ENCODE measurements around the gene AGER. TPM values are rescaled to one million over a fixed set of nuclear protein-coding genes. Genes with fewer than 3 reads are reported as not detected.
"Not testable (repeated sequence)": the region's sequence is repeated elsewhere in the genome, so short reads cannot be mapped to it uniquely, and the experiment has no call there.

AGER gene
- total RNA-seq, 1 donor from 2014 or later: 3.0 TPM

- intact Hi-C loops (cut with micrococcal nuclease): no loop called here
- DNase-seq (no peak), ATAC-seq (no peak)
Observed at GRCh38 chr6:32188381-32189068, 4.5 kb upstream of the AGER start.

- DNase-seq; intact Hi-C loops (cut with micrococcal nuclease): not testable (repeated sequence)
Observed at GRCh38 chr6:32187725-32188380, 3.8 kb upstream of the AGER start.

GRCh38 chr6:32187009-32187709 is 3.1 kb upstream of the AGER start:
- intact Hi-C loops (cut with micrococcal nuclease): no loop called here
- ATAC-seq (no peak), DNase-seq (no peak)

More at GRCh38 chr6:32187725-32188380, 3.8 kb upstream of the AGER start:
- ATAC-seq: not testable (repeated sequence)

DNA sequence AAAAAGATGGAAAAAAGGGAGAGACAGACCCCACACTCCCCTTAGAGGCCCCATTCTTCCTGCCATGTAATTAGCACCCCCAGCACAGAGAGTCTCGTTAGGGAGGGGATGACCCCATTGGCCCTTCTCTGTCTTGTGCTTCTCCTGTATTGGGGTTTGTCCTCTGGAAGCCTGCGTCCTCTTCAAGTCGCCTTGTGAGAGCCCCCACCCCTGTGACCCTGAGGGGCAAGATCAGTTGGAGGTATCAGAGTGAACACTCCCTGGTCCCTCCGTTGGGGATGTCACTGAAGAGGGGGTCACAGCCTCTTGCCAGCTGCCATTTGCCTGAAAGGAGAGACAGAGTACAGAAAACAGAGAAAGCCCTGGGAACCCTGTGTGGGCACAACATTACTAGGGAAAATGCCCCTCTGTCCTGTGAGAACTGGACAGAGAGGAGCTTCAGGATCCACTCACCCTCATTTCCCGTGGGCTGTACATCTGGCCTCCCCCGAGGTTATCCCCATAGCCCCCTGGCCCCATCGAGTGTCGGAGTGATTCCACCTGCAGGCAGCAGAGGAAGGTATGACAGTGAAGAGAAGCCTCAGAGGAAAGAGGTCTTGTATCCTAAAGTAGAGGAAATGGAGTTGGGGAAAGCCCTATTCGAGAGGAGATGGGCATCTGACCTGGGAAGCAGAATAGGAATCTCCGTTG is 2.2 kb upstream of the AGER start:
- ATAC-seq; DNase-seq; intact Hi-C loops (cut with micrococcal nuclease): not testable (repeated sequence)

DNA sequence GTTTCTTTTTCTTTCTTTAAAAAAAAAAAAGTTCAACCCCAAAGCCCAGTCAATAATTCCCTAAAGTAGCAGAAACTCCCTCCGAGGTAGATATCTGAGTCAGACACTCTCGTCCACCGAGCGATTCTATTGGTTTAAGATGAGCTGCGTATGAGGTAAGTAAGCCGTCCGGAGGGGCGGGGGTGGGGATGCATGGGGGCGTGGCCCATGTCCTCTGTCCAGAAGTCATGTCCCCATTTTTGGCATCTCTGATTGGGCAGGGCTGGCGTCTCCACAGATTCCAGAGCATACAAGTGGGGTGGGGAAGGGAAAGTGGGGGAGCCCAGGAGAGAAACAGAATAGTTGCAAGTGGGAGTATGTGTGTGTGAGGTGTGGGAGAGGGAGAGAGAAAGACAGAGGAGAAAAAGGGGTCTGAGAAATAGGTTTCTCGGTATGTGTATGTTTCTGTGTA is 1.7 kb upstream of the AGER start:
- intact Hi-C loops (cut with micrococcal nuclease): not testable (repeated sequence)
- peak; percentile 67 for ATAC-seq

GRCh38 chr6:32183483-32184083 is 470 bp downstream of the AGER start:
- no peak for ATAC-seq
- DNase-seq: peak; percentile 47
- intact Hi-C loops (cut with micrococcal nuclease): no loop called here

More for the DNA sequence above, 1.7 kb upstream of the AGER start:
- DNase-seq: peak; percentile 88

DNA sequence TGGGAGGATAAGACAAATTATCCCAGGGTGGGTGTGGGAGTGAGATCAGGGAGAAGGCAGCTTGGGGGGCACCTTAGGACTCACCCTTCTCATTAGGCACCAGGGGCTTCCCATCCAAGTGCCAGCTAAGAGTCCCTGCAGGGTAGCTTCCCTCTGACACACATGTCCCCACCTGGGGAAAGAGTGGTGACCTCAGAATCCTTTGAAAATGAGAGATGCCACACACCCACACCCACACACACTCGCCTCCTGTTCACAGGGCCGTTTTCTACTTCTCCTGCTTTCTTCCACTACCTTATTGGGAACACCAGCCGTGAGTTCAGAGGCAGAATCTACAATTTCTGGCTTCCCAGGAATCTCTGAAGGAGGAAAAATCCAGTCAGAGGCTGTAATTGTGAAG is 1.0 kb downstream of the AGER start:
- ATAC-seq (no peak), DNase-seq (no peak)
- intact Hi-C loops (cut with micrococcal nuclease): no loop called here

DNA sequence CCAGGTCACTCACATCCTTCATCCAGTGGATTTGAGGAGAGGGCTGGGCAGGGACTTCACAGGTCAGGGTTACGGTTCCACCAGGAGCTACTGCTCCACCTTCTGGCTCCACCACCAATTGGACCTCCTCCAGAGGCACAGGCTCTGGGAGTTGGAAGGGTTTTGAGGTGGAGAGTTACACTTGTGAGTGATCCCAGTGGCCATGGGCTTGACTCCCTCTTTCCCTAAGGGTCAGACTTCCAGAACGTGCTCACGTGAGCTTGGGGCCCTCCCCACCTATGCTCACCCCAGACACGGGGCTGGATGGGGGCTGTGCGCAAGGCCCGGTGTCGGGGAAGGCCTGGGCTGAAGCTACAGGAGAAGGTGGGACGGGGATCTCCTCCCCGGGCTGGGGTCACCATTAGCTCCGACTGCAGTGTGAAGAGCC is 1.5 kb downstream of the AGER start:
- intact Hi-C loops (cut with micrococcal nuclease): no loop called here
- ATAC-seq (no peak), DNase-seq (no peak)

DNA sequence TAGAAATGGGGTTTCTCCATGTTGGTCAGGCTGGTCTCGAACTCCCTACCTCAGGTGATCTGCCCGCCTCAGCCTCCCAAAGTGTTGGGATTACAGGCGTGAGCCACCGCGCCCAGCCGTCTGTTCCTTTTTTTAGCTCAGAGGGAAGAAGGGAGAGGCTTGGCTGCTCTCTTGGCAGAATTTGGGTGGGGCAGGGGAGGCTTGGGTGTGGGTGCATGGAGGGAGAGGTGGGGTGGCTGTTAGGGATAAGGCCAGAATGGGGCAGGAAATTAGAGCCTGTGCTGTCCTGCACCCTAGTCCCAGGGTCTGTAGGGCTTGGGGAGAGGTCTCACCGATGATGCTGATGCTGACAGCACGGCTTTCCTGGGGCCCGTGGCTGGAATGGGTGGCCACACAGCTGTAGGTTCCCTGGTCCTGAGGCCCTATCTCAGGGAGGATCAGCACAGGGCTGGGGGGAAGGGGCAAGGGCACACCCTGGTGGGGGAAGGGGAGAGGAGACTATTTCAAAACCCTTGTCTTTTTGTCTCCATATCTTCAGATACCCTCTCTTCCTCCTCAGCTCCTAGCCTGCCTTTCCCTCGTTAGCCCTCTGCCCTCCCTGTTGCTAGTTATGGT is 2.0 kb downstream of the AGER start:
- intact Hi-C loops (cut with micrococcal nuclease): no loop called here
- DNase-seq (no peak), ATAC-seq (no peak)

DNA sequence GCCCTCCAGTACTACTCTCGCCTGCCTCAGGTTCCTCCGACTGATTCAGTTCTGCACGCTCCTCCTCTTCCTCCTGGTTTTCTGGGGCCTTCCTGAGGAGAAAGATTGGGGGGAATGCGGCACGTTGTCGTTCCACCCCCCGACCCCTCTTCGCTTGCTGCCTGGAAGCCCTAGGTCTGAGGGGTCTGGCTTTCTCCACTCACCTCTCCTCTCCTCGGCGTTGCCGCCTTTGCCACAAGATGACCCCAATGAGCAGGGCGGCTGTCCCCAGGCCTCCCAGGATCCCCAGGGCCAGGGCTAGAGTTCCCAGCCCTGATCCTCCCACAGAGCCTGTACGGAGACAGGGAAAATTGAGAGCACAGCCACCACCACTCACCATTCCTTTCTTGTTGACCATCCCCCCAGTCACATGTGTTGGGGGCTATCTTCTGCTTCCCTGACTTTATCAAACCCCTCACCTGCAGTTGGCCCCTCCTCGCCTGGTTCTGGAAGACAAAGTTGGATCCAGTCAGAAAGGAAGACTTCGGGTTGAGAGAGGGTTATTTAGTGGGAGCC is 2.8 kb downstream of the AGER start:
- ATAC-seq (no peak), DNase-seq (no peak)
- intact Hi-C loops (cut with micrococcal nuclease): no loop called here

DNA sequence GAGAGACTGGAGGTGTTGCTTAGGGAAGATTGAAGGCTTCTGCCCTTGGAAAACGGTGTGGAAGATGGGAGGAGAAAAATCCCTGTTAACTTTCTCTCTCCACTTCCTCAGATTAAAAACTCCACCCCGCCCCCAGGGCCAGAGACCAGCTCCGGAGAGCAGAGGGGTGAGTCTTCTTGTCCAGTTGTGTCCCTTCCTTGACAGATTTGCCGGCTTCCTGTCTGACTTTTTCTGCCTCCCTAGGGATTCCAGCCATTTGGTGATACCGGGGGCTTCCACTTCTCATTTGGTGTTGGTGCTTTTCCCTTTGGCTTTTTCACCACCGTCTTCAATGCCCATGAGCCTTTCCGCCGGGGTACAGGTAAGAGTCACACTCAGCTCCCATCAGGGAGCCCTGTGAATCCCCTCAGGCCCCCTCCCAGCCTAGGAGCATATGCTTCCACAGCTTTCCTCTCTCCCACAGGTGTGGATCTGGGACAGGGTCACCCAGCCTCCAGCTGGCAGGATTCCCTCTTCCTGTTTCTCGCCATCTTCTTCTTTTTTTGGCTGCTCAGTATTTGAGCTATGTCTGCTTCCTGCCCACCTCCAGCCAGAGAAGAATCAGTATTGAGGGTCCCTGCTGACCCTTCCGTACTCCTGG is 4.2 kb downstream of the AGER start:
- ATAC-seq (no peak), DNase-seq (no peak)
- intact Hi-C loops (cut with micrococcal nuclease): loop anchor here (10.0 kb wide), 1 partner anchor 55 kb away; the partner anchor contains the start of gene ATF6B

DNA sequence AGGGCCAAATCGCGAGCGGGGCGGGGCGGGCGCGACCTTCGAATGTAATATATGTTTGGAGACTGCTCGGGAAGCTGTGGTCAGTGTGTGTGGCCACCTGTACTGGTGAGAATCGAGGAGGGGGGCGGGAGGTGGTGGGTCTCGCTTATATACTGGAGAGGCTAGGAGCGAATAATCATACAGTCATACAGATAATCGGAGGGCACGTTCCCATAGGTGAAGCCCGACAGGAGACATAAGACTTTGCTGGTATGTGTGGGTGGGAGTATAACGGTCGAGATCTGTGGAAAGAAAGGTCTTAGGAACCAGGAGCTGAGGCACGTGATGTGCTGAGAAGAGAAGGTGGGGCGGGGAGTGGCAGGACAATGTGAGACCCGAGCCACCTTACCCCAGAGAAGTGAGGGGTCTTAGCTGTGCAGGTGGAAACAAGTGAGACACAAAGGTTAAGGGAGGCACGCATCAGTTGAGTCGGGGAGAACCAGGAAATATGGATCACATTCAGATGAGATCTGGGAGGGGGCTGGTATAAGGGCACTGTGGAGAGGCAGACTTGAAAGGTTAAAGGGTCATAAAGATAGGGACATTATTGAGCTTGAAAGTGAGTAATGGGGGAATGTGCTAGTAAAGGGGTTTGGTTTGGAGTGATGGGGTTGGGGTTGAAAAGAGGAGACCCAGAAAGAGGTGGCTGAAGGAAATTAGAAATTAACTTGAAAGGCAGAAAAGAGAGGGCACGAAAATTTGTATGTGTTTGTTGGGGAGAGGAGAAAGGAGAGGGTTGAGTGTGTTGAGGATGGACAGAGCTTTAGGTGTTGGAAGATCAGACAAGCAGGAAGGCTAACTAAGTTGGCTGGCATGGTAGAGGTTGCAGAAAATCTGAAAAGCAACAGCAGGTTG is 5.3 kb downstream of the AGER start:
- intact Hi-C loops (cut with micrococcal nuclease): loop anchor here (10.0 kb wide), 1 partner anchor 54 kb away; the partner anchor contains the start of gene ATF6B
- no peak for DNase-seq
- no peak for ATAC-seq

DNA sequence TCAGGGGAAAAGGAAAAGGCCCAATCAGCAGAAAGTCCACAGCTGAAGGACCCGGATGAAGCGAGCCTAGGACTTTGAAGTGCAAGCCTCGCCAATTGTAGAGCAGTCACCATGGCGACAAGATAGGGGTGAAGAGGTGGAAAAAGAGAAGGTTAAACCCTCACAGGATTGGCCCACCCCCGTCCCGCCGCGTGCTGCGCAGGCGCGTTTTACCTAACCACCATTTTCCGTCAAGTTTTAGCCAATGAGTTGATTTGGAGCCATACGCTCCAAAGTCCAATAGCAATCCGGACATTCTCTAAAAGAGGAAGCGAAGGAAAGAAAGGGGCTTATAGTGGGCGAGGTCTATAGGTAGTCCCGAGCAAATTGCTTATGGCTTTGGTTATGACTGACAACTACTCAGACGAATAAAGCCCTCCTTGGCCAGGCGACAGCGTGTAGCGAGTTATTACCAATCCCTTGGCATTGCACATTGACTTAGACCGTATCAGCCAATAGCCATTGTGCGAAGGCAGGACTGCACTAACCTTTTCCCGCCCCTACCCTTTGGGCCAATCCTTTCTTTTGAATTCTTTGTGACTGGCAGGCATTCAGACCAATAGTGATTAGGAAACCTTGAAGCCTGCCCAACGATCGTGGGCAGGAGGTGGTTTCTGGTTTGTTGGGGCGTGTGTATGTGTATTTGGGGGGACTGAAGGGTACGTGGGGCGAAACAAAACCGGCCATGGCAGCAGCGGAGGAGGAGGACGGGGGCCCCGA is 6.1 kb downstream of the AGER start, which contains the start of gene RNF5:
TSS of gene RNF5 (plus strand) at position 618 of the 759 bp plus-strand sequence. CDS start at position 725, 107 bp downstream.
- peak; percentile 94 for DNase-seq
- ATAC-seq: peak; percentile 84
- intact Hi-C loops (cut with micrococcal nuclease): loop anchor here (10.0 kb wide), 1 partner anchor 53 kb away; the partner anchor contains the start of gene ATF6B

GRCh38 chr6:32177183-32177787 is 6.8 kb downstream of the AGER start:
- intact Hi-C loops (cut with micrococcal nuclease): loop anchor here (10.0 kb wide), 1 partner anchor 52 kb away; the partner anchor contains the start of gene ATF6B
- no peak for DNase-seq
- ATAC-seq: peak; percentile 19

DNA sequence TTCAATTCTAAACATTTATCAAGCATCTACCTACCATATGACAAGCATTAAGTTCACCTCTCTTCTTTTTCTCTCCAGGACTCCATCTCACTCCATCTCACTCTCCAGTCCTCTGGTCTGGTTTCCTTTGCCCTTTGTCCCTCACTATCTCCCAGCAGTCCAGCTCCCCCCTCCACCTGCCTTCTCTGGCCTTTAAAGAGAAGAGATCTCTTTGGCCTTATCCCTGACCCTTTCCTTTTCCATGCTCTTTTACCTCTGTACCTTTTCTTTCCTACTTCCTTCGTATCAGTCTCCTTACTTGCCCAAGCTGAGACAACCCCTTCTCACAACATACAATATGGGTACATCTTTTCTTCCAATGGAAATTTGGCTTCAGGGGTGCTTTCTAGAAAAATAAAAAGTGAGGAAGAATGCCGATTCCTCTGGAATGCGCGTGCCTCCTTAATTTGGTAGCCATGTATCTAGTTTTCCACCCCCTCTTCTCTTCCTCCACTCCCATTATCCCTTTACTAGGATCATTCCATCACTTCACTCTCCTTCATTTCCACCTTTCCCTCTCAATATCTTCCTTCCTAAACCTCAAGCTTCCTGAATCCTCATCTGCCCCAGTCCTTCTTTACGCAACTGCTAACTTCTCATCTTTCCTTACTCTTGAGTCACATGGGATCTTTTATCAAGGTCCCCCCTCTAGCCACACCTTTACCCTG is 7.4 kb downstream of the AGER start:
- ATAC-seq (no peak), DNase-seq (no peak)
- intact Hi-C loops (cut with micrococcal nuclease): loop anchor here (10.0 kb wide), 1 partner anchor 52 kb away; the partner anchor contains the start of gene ATF6B

All from left ventricle myocardium superior (tissue), 1 donor.